K562 (cell line): Measurements from ENCODE around the gene GTPBP1. TPM values are rescaled to one million over a fixed set of nuclear protein-coding genes. Genes with fewer than 3 reads are reported as not detected.
A peak's percentile ranks its signal among the peaks of the same experiment; 100 is the strongest.

Experiments
- ATF3 ChIP-seq, 2 experiments: fragments of 450-650 bp in 1 of 2; sonication (generic) in 1 of 2; formaldehyde crosslinking in 1 of 2; IDR thresholded peaks in 1 of 2; conservative IDR thresholded peaks in 1 of 2; 2 replicates each; pipeline versions ENCODE4 v1.6.1 to v1.8.1; 2016 to 2023; ENCODE audit warnings: mild to moderate bottlenecking in 2 of 2, moderate library complexity in 2 of 2, inconsistent platforms in 1 of 2, missing genetic modification reagents in 1 of 2
- CEBPZ ChIP-seq: fragments of 150-350 bp; IDR thresholded peaks from 2 replicates; pipeline ENCODE4 v1.6.1; 2014; ENCODE audit warnings: low read depth, mild to moderate bottlenecking, low read length, borderline replicate concordance
- E4F1 ChIP-seq: fragments of 250-450 bp; sonication (Bioruptor Pico); IDR thresholded peaks from 2 replicates; pipeline ENCODE4 v1.5.0; 2021; ENCODE audit warnings: mild to moderate bottlenecking, borderline replicate concordance
- HNRNPLL ChIP-seq: fragments of 200-400 bp; formaldehyde crosslinking; IDR thresholded peaks from 2 replicates; pipeline ENCODE4 v1.6.1; 2017; ENCODE audit warnings: low read length, low read depth, mild to moderate bottlenecking; ENCODE audit not compliant: poor library complexity, severe bottlenecking
- MAX ChIP-seq: sonication (generic); formaldehyde crosslinking; IDR thresholded peaks from 2 replicates; pipeline ENCODE4 v1.9.0; 2022; ENCODE audit warnings: mild to moderate bottlenecking, missing genetic modification reagents
- POLR3G ChIP-seq: IDR thresholded peaks from 2 replicates; pipeline ENCODE4 v1.6.1; 2011; ENCODE audit not compliant: insufficient read length, insufficient replicate concordance; ENCODE audit errors: extremely low read depth
- PTRF ChIP-seq: fragments of 450-650 bp; IDR thresholded peaks from 2 replicates; pipeline ENCODE4 v1.6.1; 2016; ENCODE audit warnings: mild to moderate bottlenecking, missing genetic modification characterization, missing compliant biosample characterization
- RBFOX2 ChIP-seq: fragments of 200-400 bp; formaldehyde crosslinking; IDR thresholded peaks from 2 replicates; pipeline ENCODE4 v1.6.1; 2017; ENCODE audit warnings: low read depth, mild to moderate bottlenecking, low read length, moderate library complexity
- RHOXF2B ChIP-seq: fragments of 250-450 bp; sonication (Bioruptor Pico); conservative IDR thresholded peaks from 2 replicates; pipeline ENCODE4 v1.5.1; 2021
- TARDBP ChIP-seq: fragments of 450-650 bp; IDR thresholded peaks from 2 replicates; pipeline ENCODE4 v1.6.1; 2016
- TCF7L2 ChIP-seq: fragments of 150-350 bp; IDR thresholded peaks from 2 replicates; pipeline ENCODE4 v1.6.1; 2016; ENCODE audit warnings: low read depth, mild to moderate bottlenecking, low read length, moderate library complexity
- ZBED1 ChIP-seq: IDR thresholded peaks from 2 replicates; pipeline ENCODE4 v1.6.1; 2014
- ZNF197 ChIP-seq: fragments of 200-800 bp; sonication (Bioruptor generic); IDR thresholded peaks from 2 replicates; pipeline ENCODE4 v1.6.1; 2016; ENCODE audit warnings: low read depth, missing genetic modification characterization, missing compliant biosample characterization
- ZNF3 ChIP-seq: fragments of 250-450 bp; sonication (Bioruptor Pico); IDR thresholded peaks from 2 replicates; pipeline ENCODE4 v1.5.0; 2021; ENCODE audit warnings: mild to moderate bottlenecking, moderate library complexity
- ZNF668 ChIP-seq: fragments of 250-450 bp; sonication (Bioruptor Pico); IDR thresholded peaks from 2 replicates; pipeline ENCODE4 v1.8.0; 2022; ENCODE audit warnings: mild to moderate bottlenecking, inconsistent platforms
- polyA plus RNA-seq, 8 experiments: library from polyadenylated mRNA; depleted of rRNA in 4 of 8; stranded (reverse) in 5 of 8; unstranded in 3 of 8; fragments of >200 nt; fragmentation: Nextera tagmentation in 2 of 8; fragmentation: Illumina TruSeq in 1 of 8; extraction: Ambion mirVana in 2 of 8; extraction: Trizol in 1 of 8; gene quantifications; 2 replicates each; pipeline versions ENCODE4 v1.2.1 to v1.2.3, GENCODE V29; 2011 to 2014; ENCODE audit warnings: inconsistent platforms in 1 of 8, missing spikeins in 1 of 8
- total RNA-seq, 7 experiments: library from RNA; depleted of rRNA in 6 of 7; stranded (reverse); fragments of >200 nt in 6 of 7; fragmentation: Illumina TruSeq in 2 of 7; extraction: Trizol in 2 of 7; gene quantifications; 2 replicates each; pipeline versions ENCODE4 v1.2.1 to v1.2.3, GENCODE V29; 2011 to 2021; ENCODE audit warnings: low replicate concordance in 1 of 7
- TF ChIP-seq, protein P1 (sequence below): fragments of 450-650 bp; formaldehyde crosslinking; conservative IDR thresholded peaks from 2 replicates; pipeline ENCODE4 v1.4.0; 2022; ENCODE audit warnings: mild to moderate bottlenecking, missing genetic modification characterization
- TF ChIP-seq, protein P2 (sequence below): fragments of 450-650 bp; formaldehyde crosslinking; IDR thresholded peaks from 2 replicates; pipeline ENCODE4 v1.4.0; 2022; ENCODE audit warnings: missing genetic modification characterization

GTPBP1 gene
- total and polyA plus RNA-seq, 9 of the 15 experiments (the other 6 are each of a cell fraction or from before 2014, with no cell fraction given), result 0.83 to 53.2 (median 23.3) TPM

- TF ChIP-seq, protein P1, sequence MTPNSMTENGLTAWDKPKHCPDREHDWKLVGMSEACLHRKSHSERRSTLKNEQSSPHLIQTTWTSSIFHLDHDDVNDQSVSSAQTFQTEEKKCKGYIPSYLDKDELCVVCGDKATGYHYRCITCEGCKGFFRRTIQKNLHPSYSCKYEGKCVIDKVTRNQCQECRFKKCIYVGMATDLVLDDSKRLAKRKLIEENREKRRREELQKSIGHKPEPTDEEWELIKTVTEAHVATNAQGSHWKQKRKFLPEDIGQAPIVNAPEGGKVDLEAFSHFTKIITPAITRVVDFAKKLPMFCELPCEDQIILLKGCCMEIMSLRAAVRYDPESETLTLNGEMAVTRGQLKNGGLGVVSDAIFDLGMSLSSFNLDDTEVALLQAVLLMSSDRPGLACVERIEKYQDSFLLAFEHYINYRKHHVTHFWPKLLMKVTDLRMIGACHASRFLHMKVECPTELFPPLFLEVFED, result no peak
- no peak for TF ChIP-seq HNRNPLL
- no peak for TF ChIP-seq MAX (CRISPR knock-in tag)
- no peak for TF ChIP-seq ZBED1
- TF ChIP-seq TARDBP, result no peak
- no peak for TF ChIP-seq POLR3G
- TF ChIP-seq, protein P2, sequence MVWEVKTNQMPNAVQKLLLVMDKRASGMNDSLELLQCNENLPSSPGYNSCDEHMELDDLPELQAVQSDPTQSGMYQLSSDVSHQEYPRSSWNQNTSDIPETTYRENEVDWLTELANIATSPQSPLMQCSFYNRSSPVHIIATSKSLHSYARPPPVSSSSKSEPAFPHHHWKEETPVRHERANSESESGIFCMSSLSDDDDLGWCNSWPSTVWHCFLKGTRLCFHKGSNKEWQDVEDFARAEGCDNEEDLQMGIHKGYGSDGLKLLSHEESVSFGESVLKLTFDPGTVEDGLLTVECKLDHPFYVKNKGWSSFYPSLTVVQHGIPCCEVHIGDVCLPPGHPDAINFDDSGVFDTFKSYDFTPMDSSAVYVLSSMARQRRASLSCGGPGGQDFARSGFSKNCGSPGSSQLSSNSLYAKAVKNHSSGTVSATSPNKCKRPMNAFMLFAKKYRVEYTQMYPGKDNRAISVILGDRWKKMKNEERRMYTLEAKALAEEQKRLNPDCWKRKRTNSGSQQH (CRISPR knock-in tag), result no peak
- no peak for TF ChIP-seq ZNF197 (CRISPR knock-in tag)
- peak; percentile 69 for TF ChIP-seq RBFOX2
- TF ChIP-seq TCF7L2, result peak; percentile 91
- TF ChIP-seq CEBPZ, result no peak
- TF ChIP-seq ZNF3 (CRISPR knock-in tag), result no peak
- no peak for TF ChIP-seq ZNF668 (CRISPR knock-in tag)
- TF ChIP-seq ATF3 (IDR thresholded peaks at IDR 0.05), result no peak; the same call in 1 of the 2 replicates
- TF ChIP-seq ATF3 (CRISPR knock-in tag; conservative IDR thresholded peaks at IDR 0.05), result no peak
- TF ChIP-seq PTRF, result no peak
- no peak for TF ChIP-seq RHOXF2B (CRISPR knock-in tag)
- no peak for TF ChIP-seq E4F1
Measured at GRCh38 chr22:38656256-38657044, 49.3 kb upstream of the GTPBP1 start, which contains the start of the genes CBY1 and FAM227A (continued).
